Transverse colon (tissue), 4 donors: ENCODE measurements around the gene EMD. TPM values are rescaled to one million over a fixed set of nuclear protein-coding genes. Genes with fewer than 3 reads are reported as not detected.
A peak's percentile ranks its signal among the peaks of the same experiment; 100 is the strongest.

Source experiments
- DNase-seq: peaks from one replicate; pipeline ENCODE4 v3.0.0-alpha.2; 2019
- H3K27ac ChIP-seq, 4 donors: fragments of 200-600 bp; sonication (generic); 2 replicates each; pipeline ENCODE4 v1.5.1; 2016 to 2018; ENCODE audit warnings: inconsistent platforms in 4 of 4
- H3K27me3 ChIP-seq: fragments of 200-600 bp; sonication (generic); 2 replicates; pipeline ENCODE4 v1.5.1; 2017; ENCODE audit warnings: inconsistent platforms
- H3K36me3 ChIP-seq, 4 donors: fragments of 200-600 bp; sonication (generic); 2 replicates each; pipeline ENCODE4 v1.5.1; 2017 to 2019; ENCODE audit warnings: inconsistent platforms in 4 of 4
- H3K4me1 ChIP-seq, 4 donors: fragments of 200-600 bp; sonication (generic); 2 replicates each; pipeline ENCODE4 v1.5.1; 2017 to 2020; ENCODE audit warnings: inconsistent platforms in 4 of 4
- H3K4me3 ChIP-seq, 4 donors: fragments of 200-600 bp; sonication (generic); 1 replicate in 1 of 4; 2 replicates in 3 of 4; pipeline versions ENCODE4 v1.5.1 to v1.6.1; 2017 to 2019; ENCODE audit warnings: inconsistent platforms in 4 of 4
- H3K9me3 ChIP-seq, 2 donors: fragments of 200-600 bp; sonication (generic); 2 replicates each; pipeline ENCODE4 v1.5.1; 2017 to 2019; ENCODE audit warnings: inconsistent platforms in 2 of 2
- EP300 ChIP-seq: sonication (generic); formaldehyde crosslinking; IDR thresholded peaks from one replicate; pipeline ENCODE4 v1.6.1; 2017; ENCODE audit warnings: antibody characterized with exemption, low read depth
- POLR2A ChIP-seq: fragments of 450-650 bp; IDR thresholded peaks from one replicate; pipeline ENCODE4 v1.6.1; 2016; ENCODE audit warnings: antibody characterized with exemption, mild to moderate bottlenecking, moderate library complexity
- POLR2AphosphoS5 ChIP-seq, 3 donors: sonication (generic); formaldehyde crosslinking; IDR thresholded peaks; one replicate each; pipeline ENCODE4 v1.6.1; 2016; ENCODE audit warnings: antibody characterized with exemption in 3 of 3
- WGBS, 2 donors: methylation state at CpG; one replicate each; pipeline ENCODE4 v1.1.5; 2018; ENCODE audit warnings: low coverage in 1 of 2; 5-methylcytosine and 5-hydroxymethylcytosine counted together
- in situ Hi-C, 4 donors: fragments of 200-750 bp; cut with MboI; loops; one replicate each; pipeline versions ENCODE4 v1.15.0 to v1.15.1; 2017; ENCODE audit warnings: low sequenced_read_pairs in 3 of 4, low pct_ligation_motif_present in 1 of 4, low pct_unique_long_range_greater_than_20kb in 1 of 4
- intact Hi-C: fragments of 100-400 bp; cut with DNase I; formaldehyde crosslinking; loops from one replicate; pipeline ENCODE4 v1.15.1; 2023; ENCODE audit warnings: low total_unique reads
- total RNA-seq, 4 donors: library from RNA; depleted of rRNA; stranded (reverse); fragments of >200 nt; gene quantifications; one replicate each; pipeline ENCODE4 v1.1.0, GENCODE V29; 2016
- TF ChIP-seq, protein P1 (sequence below), 5 experiments: fragments of 200-600 bp in 3 of 5; fragments of 450-650 bp in 2 of 5; sonication (generic) in 3 of 5; IDR thresholded peaks; 1 replicate in 2 of 5; 2 replicates in 3 of 5; pipeline ENCODE4 v1.5.1; 2016 to 2017; ENCODE audit warnings: antibody characterized with exemption in 5 of 5, inconsistent platforms in 3 of 5, mild to moderate bottlenecking in 2 of 5, moderate library complexity in 1 of 5

EMD gene
- 10 to 100 TPM; 27.3 to 89.8 (median 55.5) TPM for total RNA-seq

DNA sequence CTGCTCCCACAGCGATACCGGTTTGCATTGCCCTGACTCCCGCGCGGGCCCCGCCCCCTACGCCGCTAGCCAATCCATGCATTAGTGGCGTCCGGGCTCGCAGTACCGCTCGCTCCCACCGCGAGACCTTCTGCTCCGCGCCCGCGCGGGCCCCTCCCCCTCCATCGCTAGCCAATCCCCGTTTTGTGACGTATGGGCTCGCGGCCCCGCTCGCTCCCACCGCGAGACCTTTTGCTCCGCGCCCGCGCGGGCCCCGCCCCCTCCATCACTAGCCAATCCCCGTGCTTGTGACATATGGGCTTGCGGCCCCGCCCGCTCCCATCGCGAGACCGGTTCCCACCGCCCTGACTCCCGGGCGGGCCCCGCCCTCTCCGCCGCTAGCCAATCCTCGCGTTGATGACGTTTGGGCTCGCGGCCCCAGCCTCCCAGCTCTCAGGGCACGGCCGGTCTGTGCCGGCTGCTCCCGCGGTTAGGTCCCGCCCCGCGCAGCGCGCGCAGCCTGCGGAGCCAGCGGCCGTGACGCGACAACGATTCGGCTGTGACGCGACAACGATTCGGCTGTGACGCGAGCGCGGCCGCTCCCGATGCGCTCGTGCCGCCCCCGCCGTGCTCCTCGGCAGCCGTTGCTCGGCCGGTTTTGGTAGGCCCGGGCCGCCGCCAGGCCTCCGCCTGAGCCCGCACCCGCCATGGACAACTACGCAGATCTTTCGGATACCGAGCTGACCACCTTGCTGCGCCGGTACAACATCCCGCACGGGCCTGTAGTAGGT lies at the start of gene EMD:
TSS of gene EMD (plus strand) at position 497 of the 770 bp plus-strand sequence. CDS start at position 687, 190 bp downstream.
- TF ChIP-seq, protein P1, sequence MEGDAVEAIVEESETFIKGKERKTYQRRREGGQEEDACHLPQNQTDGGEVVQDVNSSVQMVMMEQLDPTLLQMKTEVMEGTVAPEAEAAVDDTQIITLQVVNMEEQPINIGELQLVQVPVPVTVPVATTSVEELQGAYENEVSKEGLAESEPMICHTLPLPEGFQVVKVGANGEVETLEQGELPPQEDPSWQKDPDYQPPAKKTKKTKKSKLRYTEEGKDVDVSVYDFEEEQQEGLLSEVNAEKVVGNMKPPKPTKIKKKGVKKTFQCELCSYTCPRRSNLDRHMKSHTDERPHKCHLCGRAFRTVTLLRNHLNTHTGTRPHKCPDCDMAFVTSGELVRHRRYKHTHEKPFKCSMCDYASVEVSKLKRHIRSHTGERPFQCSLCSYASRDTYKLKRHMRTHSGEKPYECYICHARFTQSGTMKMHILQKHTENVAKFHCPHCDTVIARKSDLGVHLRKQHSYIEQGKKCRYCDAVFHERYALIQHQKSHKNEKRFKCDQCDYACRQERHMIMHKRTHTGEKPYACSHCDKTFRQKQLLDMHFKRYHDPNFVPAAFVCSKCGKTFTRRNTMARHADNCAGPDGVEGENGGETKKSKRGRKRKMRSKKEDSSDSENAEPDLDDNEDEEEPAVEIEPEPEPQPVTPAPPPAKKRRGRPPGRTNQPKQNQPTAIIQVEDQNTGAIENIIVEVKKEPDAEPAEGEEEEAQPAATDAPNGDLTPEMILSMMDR (IDR thresholded peaks at IDR 0.05): peak in 2 of 5 experiments; percentile 14 to 26
- TF ChIP-seq EP300 (peak; percentile 22), POLR2A (peak; percentile 81), POLR2AphosphoS5 (IDR thresholded peaks at IDR 0.05) (peak; percentile 78 to 93 (median 90))
- H3K4me1 ChIP-seq: peaks cover 0 to 20% (median 10%) of the 10 kb centered on the region in 4 donors
- intact Hi-C loops (no loop called here), in situ Hi-C loops (no loop called here)
- WGBS, 2 donors: 59% methylated on average over 101 of the region's 103 CpGs; no CpG with 5 or more reads in 1 of the 2 donors
- H3K27ac ChIP-seq: peak within 1 kb of the TSS; percentile 95 to 99 (median 98)
- no peaks in the 10 kb centered on the region for H3K9me3 ChIP-seq
- peak; percentile 97 for DNase-seq
- H3K36me3 ChIP-seq: no peaks in the 10 kb centered on the region
- no peaks in the 10 kb centered on the region for H3K27me3 ChIP-seq
- peak within 1 kb of the TSS; percentile 62 to 92 (median 80) for H3K4me3 ChIP-seq

DNA sequence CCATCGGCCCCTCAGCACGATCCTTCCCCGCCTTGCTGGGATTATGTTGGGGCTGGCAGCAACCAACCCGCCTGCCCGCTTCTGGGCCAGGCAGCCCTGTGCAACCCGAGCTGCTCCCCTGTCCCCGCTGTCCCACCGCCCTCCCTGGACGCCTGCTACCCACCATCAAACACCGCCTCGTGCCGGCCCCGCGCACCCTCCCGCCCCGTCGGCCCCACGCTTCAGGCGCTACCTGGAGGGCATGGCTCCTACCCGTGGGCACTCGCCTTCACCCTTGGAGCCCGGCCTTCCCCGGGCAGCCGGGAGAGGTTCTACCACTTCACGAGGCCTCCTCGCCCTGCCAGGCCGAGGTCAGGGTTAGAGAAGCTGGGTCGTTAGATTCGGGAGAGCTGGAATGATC lies 46.5 kb upstream of the EMD start:
- WGBS, 2 donors: 94% methylated on average over 29 of the region's 29 CpGs; no CpG with 5 or more reads in 1 of the 2 donors
- intact Hi-C loops: no loop called here

DNA sequence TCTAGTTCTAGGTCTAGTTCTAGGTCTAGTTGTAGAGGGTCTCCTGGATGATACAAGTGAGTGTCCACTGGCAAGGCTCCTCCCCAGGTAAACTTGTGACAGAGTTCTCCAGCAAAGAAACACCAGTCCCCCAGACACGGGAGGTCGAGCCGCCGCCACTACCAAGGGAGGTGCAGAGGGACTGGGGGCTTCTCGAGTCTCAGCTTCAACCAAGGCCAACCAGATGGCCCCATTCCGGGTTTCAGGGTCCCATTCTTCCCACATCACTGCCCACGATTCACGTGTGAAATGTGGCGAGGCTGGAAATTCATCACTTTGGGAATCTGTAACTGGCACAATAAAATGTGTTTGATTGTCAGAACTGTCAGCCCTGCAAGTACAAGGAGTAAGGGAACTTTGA lies 46.0 kb upstream of the EMD start:
- in situ Hi-C loops: no loop called here
- Histone ChIP-seq H3K4me3 (no peak overlapping the region), H3K27me3 (no peaks in the 10 kb centered on the region), H3K36me3 (no peaks in the 10 kb centered on the region), H3K27ac (no peak overlapping the region), H3K4me1 (no peaks in the 10 kb centered on the region), H3K9me3 (no peaks in the 10 kb centered on the region)
- WGBS, 2 donors: 86% methylated on average over 9 of the region's 9 CpGs; no CpG with 5 or more reads in 1 of the 2 donors
- intact Hi-C loops: no loop called here
- TF ChIP-seq, protein P1 (IDR thresholded peaks at IDR 0.05): no peak
- no peak for DNase-seq

More for the DNA sequence above, 46.5 kb upstream of the EMD start:
- no peaks in the 10 kb centered on the region for H3K9me3 ChIP-seq
- no peak overlapping the region for H3K4me3 ChIP-seq
- no peaks in the 10 kb centered on the region for H3K27me3 ChIP-seq
- TF ChIP-seq POLR2A (no peak), EP300 (no peak), POLR2AphosphoS5 (IDR thresholded peaks at IDR 0.05) (no peak)
- TF ChIP-seq, protein P1 (IDR thresholded peaks at IDR 0.05): no peak
- no peak overlapping the region for H3K27ac ChIP-seq
- no peaks in the 10 kb centered on the region for H3K4me1 ChIP-seq
- no peaks in the 10 kb centered on the region for H3K36me3 ChIP-seq
- in situ Hi-C loops: no loop called here
- DNase-seq: no peak

DNA sequence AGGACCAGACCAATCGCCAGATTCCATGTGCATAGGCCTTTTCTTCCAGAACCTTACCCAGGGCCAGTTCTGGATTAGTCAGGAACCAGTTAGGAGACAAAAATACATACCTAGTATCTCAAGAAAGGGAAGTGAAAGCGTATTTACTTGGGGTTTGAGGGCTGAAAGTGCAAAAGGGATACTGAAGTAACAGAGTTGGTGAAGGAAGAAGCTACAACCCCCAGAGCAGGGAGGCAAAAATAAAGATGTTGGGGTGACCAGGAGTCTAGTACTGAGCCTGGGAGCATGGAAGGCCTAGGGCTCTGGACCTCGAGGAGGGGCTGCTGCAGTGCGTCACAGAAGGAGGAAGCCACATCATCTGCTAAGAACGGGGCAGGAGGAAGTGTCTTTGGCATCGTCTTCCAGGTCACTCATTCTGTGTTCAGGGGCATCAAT lies 45.2 kb upstream of the EMD start:
- no peaks in the 10 kb centered on the region for H3K36me3 ChIP-seq
- no peak for DNase-seq
- H3K27me3 ChIP-seq: no peaks in the 10 kb centered on the region
- no peaks in the 10 kb centered on the region for H3K4me1 ChIP-seq
- intact Hi-C loops (no loop called here), in situ Hi-C loops (no loop called here)
- no peaks in the 10 kb centered on the region for H3K9me3 ChIP-seq
- 80 to 82% methylated on average over 3 to 6 of the region's 6 CpGs for WGBS, 2 donors
- TF ChIP-seq, protein P1 (IDR thresholded peaks at IDR 0.05): no peak
- no peak for TF ChIP-seq POLR2A
- no peak for TF ChIP-seq POLR2AphosphoS5 (IDR thresholded peaks at IDR 0.05)
- TF ChIP-seq EP300: no peak
- H3K4me3 ChIP-seq: no peak overlapping the region
- no peak overlapping the region for H3K27ac ChIP-seq
